NCI-H1092 (cell line): ENCODE results near the gene CDC7.

Source experiments
- DNase-seq: peaks from one replicate; lab custom pipeline; 2025; lab: John Stamatoyannopoulos, UW

CDC7 gene

DNA sequence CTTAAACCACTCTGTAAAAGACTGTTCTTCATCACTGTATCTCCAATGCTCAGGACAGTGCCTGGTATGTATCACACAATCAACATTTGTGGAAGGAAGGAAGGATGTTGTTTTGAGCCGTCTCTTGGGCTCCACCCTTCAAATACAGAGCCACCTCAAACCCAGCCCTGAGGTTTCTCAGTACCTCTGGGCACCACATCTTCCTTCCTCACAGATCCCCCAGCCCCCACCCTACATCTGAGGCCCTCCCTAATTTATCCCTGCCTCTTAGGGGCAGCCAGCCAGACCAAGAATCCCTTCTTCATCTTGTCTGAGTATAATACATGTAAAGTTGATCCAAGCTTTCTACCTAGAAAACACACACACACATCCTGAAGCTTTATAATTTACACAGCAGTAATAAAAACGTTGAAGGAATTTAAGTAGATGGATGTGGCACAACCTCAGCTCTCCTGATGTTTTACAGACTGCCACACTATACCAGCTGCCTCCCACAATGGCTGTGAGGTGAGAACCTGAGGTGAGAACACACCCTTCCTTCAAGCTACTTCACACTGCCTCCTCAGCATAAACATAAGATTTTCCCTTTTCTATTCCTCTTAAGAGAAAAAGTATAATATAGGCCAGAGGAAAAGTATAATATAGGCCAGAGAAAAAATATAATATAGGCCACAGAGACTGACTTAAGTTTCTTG is 48.5 kb downstream of the CDC7 start:
- DNase-seq: no peak

DNA sequence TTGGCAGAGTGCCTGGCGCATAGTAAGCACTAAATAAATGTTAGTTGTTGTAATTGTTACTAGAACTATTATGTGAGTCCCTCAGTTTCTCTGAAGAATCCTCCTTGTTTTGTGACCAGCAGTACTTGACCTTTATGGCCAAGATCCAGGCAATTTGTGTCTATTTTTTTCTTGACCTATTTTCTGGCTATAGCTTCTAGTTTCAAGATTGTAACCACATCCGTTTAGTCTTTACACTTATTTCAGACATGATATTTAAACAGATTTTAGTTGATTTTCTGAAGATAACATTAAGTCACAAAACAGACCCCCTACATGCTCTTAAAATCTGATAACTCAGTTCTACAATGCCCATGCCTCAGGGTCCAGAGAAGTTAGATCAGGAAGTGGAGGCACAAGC is 50.3 kb downstream of the CDC7 start:
- no peak for DNase-seq

DNA sequence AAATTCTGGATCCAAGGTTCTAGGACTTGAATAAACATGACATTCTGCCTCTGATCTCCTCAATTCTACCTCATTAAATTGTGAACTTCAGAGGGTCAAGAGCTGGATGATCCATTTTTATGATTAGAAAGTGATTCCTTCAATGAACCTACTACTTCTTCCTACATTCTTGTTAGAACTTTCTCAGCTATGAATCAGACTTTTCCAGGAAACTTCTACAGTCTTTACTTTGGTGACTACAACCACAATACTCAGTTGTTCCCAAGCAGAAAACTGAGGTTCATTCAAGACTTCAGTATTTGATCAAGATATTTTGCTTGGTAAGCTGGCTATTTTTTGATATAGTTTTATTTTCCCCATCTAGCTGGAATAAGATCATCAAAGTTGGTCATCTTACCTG is 51.4 kb downstream of the CDC7 start:
- no peak for DNase-seq

DNA sequence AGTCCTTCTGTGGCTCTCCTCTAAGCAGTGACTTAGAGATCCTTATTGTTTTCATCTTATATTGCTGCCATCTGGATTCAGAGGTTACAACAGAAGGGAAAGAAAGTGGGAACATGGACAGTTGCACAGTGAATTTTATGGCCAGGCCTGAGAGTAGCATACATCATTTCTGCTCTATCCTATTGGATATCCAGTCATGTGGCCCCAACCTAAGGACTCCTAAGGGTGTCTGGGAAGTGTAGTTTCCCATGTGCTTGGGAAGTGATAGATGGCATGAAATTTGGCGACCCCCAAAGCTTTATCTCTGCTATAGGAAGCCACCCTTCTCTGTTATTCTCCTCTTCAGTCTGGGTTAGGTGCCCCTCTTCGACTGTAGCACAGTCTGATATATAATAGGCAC is 51.9 kb downstream of the CDC7 start:
- no peak for DNase-seq

DNA sequence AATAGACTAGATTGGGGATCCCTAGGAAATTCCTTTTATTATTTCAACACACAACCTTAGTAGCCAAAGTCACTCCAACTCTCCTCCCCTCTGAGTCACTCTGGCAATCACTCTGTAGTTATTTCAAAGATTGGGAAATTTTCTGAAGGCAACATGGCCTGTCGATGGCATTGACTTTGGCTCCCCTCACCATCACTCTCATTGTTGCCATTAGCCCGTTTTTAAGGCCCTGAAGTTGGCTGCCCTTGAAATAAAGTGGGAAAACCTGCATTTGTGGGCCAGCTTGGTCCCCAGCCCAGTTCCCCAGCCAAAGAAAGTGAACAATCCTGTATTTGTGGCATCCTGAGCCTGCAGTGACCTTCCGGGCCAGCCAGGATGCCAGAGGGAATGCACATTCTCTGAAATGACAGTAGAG is 52.5 kb downstream of the CDC7 start:
- DNase-seq: no peak

DNA sequence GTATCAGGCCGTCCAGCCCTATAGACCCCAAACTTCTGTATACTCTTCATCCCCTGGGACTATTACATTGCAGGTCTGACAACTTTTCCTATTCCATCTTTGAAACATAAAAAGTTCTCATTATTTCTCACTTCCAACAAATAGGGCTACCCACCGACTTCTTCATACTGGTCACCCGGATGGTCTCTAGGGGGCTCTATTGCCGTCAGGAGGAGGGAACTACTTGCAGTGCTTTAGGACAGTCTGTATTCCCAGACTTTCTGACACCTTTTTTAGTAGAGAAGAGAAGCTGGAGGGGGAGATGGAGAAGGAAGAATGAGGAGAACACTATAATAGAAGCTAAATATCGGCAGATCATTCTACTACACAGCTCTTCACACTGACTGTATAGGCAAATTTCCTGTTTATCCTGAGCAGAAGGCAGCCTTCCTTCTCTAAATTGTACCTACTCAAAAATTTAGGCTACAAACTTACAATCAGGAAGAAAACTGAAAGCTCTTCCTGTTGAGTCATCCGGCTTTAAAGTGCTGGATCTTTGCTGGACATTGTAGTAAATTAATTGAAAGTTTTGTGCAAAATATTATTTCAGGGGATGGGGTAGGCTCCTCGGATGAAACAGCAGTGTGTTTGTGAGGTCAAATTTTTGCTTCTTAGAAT is 54.6 kb downstream of the CDC7 start:
- no peak for DNase-seq

DNA sequence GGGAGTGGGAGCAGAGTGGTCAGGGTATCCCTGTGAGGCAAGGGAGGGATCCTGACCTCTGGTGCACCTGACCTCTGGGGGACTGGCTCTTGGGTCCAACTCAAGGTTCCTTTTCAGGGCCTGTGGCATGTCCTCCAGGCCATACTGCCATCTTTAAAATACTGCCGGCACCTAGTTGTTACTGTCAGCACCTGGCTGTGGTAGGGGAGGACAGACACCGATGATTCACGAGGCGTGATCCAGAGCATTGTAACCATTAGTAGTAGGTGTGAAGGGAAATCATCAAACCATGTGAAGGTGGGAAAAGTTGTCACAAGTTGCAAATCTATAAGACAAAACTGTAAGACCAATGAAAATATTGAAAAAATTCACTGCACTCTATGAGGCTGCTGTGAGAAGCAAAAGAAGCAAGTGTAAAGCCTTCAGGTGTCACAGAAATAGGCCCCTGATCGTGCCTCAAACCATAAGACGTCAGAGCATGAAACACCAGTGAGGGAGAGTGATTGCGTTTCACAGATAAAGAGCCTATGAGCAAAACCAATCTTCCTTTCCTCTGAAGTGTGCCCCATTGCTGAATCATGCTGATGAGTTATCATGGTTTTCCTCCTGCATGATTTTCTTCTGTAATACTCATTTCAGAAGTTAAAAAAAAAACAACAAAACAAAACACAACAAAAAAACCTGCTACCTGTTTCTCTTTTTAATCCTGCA is 55.3 kb downstream of the CDC7 start:
- DNase-seq: no peak

DNA sequence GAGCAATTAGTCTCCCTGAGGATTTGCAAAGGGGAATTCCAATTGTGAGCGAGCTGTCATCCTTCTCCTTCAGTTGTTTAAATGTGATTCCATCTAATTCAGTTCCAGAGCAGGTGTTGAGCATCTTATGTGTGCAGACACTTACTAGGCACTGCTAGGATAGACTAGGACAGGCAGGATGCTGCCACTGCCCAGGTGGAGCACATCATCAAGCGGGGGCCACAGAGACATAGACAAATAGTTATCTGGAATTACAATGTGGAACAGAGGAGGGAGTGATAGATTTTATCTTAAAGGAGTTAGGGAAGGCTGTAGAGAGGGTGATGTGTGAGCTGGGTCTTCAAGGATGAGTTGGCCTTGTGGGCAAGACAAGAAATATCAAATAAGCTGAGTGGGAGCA is 55.9 kb downstream of the CDC7 start:
- no peak for DNase-seq

DNA sequence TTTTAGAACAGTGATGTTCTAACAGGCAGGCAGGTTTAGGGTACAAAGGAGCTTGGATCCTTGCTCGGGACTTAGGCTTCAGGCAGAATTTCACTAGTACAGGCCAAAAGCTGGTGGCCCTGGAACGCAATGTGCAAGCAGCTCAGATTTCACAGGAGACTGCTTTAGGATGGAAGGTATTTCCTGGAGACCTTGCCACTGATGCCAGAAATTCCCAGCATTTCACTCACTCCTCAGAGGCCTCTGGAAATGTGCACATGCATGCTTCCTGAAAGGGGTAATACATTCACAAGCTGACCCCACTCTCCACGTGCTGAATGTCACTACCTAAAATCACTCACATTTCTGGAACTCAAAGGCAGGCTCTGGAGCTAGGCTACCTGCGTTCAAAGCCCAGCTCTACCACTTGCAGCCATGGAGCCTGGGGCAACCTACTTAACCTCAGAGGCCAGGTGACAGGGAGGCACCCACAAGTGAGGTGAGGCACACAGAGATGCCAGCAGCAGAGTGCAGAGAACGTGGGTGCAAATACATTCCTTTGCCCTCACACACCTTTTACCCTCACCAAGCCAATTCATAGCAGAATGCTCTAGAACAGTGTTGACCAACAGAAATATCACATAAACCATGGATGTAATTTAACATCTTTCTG is 56.5 kb downstream of the CDC7 start:
- DNase-seq: no peak

DNA sequence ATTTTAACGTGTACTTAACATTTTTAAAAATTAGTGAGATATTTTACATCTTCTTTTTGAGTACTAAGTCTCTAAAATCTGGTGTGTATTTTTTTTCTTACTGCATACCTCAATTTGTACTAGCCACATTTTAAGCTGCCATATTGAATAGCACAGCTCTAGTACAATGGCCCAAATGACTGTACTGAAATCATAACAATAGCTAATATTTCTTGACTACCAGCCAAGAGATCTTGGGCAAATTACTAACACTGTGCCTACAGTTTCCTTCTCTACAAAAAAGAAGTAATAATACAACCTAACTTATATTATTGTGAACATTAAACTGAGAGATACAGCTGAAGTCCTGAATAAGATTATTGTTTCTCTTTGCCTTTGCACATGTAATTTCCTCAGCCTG is 57.2 kb downstream of the CDC7 start:
- no peak for DNase-seq

DNA sequence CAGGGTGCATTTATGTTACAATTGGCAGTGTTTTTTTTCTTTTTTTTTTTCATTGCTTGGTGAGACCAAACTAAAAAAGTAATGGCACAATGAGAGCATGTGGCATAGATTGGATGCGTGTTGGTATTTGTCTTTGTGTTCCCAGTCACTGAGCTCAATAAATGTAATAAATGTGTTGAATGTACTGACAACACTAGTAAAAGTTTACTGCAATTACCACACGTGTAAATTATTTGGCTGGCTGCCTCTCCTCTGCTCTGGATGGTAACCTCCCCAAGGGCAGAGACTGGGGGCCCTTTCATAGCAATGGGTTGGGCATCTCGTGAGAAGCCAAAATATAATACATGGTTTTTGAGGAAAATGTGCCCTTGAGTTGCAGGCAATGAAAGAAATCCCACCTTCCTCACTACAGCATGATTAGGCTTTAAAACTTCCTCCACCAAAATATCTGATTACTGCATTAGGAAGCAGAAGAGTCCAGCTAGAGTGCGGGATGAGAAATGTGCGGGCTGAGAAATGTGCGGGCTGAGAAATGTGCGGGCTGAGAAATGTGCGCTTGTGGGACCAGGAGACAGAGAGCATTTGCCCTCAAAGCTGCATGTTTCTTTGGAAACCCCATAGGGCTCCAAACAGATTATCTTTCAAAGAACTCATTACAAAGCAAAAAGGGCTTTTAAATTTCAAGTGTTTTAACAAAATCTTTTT is 58.5 kb downstream of the CDC7 start:
- no peak for DNase-seq

DNA sequence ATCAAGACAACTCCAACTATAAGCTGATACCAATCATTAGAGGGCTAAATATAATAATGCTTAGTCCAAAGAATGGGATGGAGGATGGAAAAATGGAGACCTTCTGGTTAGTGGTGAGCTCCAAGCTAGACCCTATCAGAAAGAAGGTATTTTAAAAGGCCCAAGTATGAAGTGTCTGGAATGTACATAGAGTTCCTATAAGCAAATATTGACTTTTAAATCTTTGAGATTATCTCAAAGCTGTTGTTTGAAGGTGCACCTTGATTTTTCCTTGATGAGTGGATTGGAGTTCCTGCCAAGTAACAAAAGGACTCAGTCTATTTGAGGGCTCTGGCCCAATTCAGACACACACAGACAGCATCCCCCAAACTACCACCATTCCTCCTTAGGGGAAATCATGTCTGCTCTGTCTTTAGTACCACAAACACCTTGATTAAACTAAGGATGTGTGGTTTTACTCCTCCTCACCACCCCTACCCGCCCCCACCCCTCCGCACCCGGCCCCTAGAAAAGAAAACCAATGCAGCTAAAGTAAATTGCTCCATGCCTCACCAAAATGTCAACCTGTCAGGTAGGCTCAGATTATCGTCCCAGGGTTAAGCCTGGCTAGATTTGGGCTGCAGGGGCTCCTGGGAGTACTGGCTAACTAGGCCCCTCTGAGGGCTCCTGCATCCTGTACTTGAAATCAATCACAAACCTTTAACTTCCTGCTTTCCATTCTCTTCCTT is 59.4 kb downstream of the CDC7 start:
- DNase-seq: no peak

DNA sequence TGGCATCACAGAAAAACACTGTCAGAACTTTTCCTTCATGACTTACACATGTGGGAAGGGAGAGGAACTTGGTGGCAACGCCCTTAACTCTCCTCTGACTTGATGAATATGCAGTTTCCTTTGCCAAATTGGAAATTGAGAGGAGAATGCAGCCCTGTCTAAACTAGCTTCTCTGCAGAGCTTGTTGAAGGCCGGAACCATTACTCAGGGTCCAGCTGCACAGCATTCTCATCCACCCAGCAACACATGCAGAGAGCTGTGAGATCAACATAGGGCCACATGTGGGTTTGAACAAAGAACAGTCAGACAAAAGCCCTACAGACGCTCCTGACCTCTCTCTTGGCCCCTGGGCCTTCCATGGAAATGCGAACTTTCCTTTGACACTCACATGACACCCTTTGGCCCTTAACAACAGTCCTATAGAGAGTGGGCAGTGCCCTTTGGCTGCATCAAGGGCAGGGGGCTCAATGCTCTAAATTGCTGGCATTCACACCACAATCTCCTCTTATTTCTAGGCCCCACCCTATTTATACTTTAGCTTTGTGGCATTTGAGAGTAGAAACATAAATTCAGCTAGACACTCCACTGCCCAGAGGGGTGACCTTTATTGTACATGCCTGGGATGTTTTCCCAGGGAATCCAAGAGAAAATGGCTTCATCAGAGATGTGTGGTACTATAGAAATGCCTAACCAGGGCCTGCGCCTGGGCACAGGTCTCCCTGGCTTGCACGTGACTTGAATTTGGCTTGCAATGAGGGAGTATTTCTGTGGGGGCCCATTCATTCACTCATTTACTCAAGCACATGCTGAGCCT is 64.4 kb downstream of the CDC7 start:
- no peak for DNase-seq

DNA sequence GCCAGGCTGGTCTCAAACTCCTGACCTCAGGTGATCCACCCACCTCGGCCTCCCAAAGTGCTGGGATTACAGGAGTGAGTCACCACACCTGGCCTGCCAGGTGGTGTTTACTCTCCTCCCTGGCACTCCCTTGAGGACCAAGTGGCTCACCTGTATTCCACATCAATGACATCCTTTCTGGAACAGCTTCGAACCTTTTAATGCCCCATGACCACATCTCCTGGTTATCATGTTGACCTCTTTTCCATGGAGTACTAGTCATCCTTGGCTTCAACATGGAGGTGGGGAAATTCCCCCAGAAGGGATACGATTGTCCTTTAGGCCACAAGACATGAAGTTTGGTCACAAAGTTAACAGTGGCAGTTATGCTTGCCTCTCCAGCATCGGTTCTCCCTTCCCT is 66.9 kb downstream of the CDC7 start:
- no peak for DNase-seq

DNA sequence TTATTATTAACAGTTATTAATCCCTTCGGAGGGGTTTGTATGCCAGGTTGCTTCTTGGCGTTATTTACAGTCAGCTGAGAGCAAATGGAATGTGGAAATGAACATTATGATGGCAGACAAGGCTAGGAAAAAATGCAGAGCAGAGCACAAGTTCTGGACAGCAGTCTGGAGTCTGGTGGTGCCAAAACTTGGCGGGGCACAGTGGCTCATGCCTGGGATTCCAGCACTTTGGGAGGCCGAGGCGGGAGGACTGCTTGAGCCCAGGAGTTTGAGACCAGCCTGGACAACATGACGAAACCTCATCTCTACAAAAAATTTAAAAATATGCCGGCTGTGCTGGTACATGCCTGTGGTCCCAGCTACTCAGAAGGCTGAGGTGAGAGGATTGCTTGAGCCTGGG is 67.6 kb downstream of the CDC7 start:
- no peak for DNase-seq

DNA sequence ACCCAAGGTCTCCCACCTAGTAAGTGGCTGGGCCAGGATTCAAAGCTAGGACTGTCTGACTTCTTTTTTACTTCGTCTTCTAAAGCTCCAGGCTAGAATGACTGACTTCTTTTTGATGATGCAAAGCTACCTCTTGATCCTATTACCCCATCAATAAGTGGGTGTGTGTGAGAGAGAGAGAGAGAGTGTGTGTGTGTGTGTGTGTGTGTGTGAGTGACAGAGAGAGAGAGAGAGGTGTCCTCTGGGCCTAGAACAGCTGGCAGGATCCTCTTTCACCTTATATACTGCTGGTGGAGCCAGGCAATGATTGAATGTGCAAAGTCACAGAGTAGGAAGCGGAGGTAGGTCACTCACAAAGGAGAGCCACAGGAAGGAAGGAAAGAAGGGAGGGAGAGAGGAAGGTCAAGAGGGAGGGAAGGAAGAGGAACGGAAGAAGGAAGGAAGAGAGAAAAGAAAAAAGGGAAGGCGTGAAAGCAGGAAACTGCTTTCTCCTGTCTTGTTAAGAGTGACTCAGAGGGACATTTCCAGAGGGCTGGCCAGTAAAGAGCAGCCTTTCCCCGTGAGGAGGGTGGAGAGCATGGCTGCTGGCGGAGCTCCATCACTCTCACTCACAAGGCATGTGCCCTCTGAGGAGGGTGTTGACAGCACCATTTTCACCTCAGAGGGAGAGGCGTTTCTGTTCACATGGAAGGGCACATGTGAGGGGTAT is 68.9 kb downstream of the CDC7 start:
- DNase-seq: no peak

DNA sequence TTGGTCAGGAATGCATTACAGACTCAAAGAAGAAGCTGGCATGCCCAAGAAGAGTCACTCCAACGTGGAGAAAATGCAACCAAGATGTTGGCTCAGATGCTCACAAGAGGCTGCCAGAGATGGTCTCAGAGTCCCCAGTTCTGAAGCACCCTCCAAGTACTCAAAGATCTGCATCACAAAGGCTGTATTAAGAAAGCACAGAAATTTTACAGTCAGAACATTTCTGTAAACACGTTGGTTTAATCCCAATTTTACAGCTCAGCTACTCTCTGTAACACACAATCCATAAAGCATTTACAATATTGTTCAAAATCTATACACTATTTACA is 69.4 kb downstream of the CDC7 start:
- DNase-seq: no peak

DNA sequence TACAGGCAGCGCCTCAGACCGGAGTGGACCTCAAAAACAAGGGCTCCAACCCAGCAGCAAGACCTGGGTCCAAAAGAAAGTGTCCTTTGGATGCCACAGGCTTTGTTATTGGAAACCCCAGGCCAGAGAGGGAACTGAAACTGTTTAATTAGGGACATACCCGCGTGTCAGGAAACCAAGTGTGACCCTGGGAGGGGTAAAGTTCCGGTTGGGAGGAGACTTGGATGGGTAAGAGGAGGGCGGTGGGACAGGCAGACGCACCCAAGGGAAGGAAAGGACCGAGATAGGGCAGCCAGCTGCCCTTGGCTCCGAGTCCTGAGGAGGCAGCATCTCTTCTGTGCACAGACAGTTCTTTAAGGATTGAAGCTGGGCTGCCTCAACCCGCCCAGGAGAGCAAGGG is 71.4 kb downstream of the CDC7 start:
- no peak for DNase-seq
